Prostate gland (tissue), 2 donors: Measurements from ENCODE around the gene COPS2.

ENCODE experiments used
- POLR2A ChIP-seq: fragments of 450-650 bp; IDR thresholded peaks from one replicate; pipeline ENCODE4 v1.6.1; 2016; ENCODE audit warnings: antibody characterized with exemption, mild to moderate bottlenecking
- POLR2AphosphoS5 ChIP-seq: sonication (generic); formaldehyde crosslinking; IDR thresholded peaks from one replicate; pipeline ENCODE4 v1.6.1; 2017; ENCODE audit warnings: antibody characterized with exemption
- TF ChIP-seq, protein P1 (sequence below), 4 experiments: fragments of 200-600 bp in 2 of 4; fragments of 450-650 bp in 2 of 4; sonication (generic) in 2 of 4; IDR thresholded peaks; 1 replicate in 3 of 4; 2 replicates in 1 of 4; pipeline ENCODE4 v1.5.1; 2016 to 2019; ENCODE audit warnings: antibody characterized with exemption in 4 of 4, mild to moderate bottlenecking in 2 of 4, moderate library complexity in 2 of 4

DNA sequence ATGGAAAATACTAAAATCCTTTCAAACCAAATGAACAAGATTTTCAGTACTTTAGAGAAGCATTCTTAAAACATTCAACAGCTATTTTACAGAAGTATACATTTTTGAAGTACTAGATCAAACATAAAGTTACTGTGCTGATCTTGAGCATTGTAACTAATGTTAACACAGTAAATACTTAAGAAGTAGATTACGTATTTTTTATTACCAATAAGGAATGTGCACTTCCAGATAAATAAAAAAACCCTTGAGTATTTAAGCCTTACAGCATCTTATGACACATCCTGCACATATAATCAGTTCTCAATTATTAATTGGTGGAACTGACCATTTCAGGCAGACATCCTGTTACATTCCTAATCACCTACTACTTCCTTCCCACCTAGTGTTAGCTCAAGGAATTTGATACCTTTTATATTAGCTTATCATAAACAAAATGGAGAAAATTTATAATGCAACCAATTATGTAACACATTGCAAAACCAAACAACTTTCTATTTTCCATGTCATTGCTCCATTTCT, 32.8 kb downstream of the COPS2 start:
- TF ChIP-seq, protein P1, sequence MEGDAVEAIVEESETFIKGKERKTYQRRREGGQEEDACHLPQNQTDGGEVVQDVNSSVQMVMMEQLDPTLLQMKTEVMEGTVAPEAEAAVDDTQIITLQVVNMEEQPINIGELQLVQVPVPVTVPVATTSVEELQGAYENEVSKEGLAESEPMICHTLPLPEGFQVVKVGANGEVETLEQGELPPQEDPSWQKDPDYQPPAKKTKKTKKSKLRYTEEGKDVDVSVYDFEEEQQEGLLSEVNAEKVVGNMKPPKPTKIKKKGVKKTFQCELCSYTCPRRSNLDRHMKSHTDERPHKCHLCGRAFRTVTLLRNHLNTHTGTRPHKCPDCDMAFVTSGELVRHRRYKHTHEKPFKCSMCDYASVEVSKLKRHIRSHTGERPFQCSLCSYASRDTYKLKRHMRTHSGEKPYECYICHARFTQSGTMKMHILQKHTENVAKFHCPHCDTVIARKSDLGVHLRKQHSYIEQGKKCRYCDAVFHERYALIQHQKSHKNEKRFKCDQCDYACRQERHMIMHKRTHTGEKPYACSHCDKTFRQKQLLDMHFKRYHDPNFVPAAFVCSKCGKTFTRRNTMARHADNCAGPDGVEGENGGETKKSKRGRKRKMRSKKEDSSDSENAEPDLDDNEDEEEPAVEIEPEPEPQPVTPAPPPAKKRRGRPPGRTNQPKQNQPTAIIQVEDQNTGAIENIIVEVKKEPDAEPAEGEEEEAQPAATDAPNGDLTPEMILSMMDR (IDR thresholded peaks at IDR 0.05): no peak
- TF ChIP-seq POLR2AphosphoS5 (no peak), POLR2A (no peak)
